GM10266 (cell line): ENCODE results near the gene CDC16.

Experiments used
- DNase-seq: peaks from one replicate; pipeline ENCODE4 v3.0.0; 2012; ENCODE audit errors: extremely low spot score
- CTCF ChIP-seq: IDR thresholded peaks from 2 replicates; pipeline ENCODE4 v1.5.1; 2012; ENCODE audit warnings: mild to moderate bottlenecking, low read depth; ENCODE audit not compliant: control insufficient read depth, insufficient read depth; ENCODE audit errors: missing control alignments

Gene CDC16

GRCh38 chr13:114227528-114227927, 7.2 kb upstream of the CDC16 start:
- no peak for DNase-seq
- TF ChIP-seq CTCF = no peak

GRCh38 chr13:114228176-114228575, 6.5 kb upstream of the CDC16 start:
- no peak for DNase-seq
- TF ChIP-seq CTCF = no peak

- DNase-seq = no peak
- no peak for TF ChIP-seq CTCF
These were observed 5.2 kb upstream of the CDC16 start for GRCh38 chr13:114229506-114229905.

GRCh38 chr13:114230117-114230516, 4.6 kb upstream of the CDC16 start:
- no peak for TF ChIP-seq CTCF
- no peak for DNase-seq

- no peak for TF ChIP-seq CTCF
- no peak for DNase-seq
These were observed 4.1 kb upstream of the CDC16 start for GRCh38 chr13:114230575-114230974.

- TF ChIP-seq CTCF = no peak
- no peak for DNase-seq
These were observed 2.8 kb upstream of the CDC16 start for GRCh38 chr13:114231886-114232285.

- DNase-seq = no peak
- TF ChIP-seq CTCF = no peak
These were observed 442 bp upstream of the CDC16 start for GRCh38 chr13:114234266-114234644.
